ENCODE data around the gene MZB1. TPM values are rescaled to one million over a fixed set of nuclear protein-coding genes. Genes with fewer than 3 reads are reported as not detected.

Gene MZB1
- polyA plus RNA-seq, 1 donor from 2014 or later: not detected

- no peak overlapping the region for H3K9ac ChIP-seq (ENCODE audit: low read length)
- H3K27ac ChIP-seq (ENCODE audit: low read length): no peak overlapping the region
- no peaks in the 10 kb centered on the region for H3F3A ChIP-seq (ENCODE audit: insufficient read depth, low read length, poor library complexity, severe bottlenecking)
- H3K9me2 ChIP-seq (ENCODE audit: insufficient read depth, low read length): no peaks in the 10 kb centered on the region
- H2AFZ ChIP-seq (ENCODE audit: low read depth, low read length): no peak overlapping the region
- no peak overlapping the region for H3K4me2 ChIP-seq (ENCODE audit: low read length)
- no peaks in the 10 kb centered on the region for H3K79me2 ChIP-seq (replicated peaks; ENCODE audit: insufficient read depth, low read length)
- peaks cover under 1% of the 10 kb centered on the region for H3K36me3 ChIP-seq (ENCODE audit: insufficient read depth, low read length)
- H3K4me3 ChIP-seq (ENCODE audit: low read length): no peak overlapping the region
- no peak for TF ChIP-seq CTCF (IDR thresholded peaks at IDR 0.05; ENCODE audit: poor library complexity, severe bottlenecking)
- no peak for TF ChIP-seq MXI1 (conservative IDR thresholded peaks at IDR 0.05; ENCODE audit: poor library complexity, severe bottlenecking)
- TF ChIP-seq RAD21 (conservative IDR thresholded peaks at IDR 0.05): no peak
- no peak for TF ChIP-seq SMC3 (conservative IDR thresholded peaks at IDR 0.05; ENCODE audit: poor library complexity)
- TF ChIP-seq TAF1 (IDR thresholded peaks at IDR 0.05; ENCODE audit: low read depth): no peak
- TF ChIP-seq EP300 (conservative IDR thresholded peaks at IDR 0.05; ENCODE audit: poor library complexity, severe bottlenecking): no peak
- no peaks in the 10 kb centered on the region for H4K20me1 ChIP-seq (ENCODE audit: insufficient read depth)
- H3K9me3 ChIP-seq (ENCODE audit: low read length): no peaks in the 10 kb centered on the region
- H3K27me3 ChIP-seq (ENCODE audit: insufficient read depth, low read depth, low read length): no peaks in the 10 kb centered on the region
These were observed 12.5 kb downstream of the MZB1 start for GRCh38 chr5:139377226-139377625.

GRCh38 chr5:139376364-139376763, 13.3 kb downstream of the MZB1 start:
- no peak overlapping the region for H3K4me2 ChIP-seq (ENCODE audit: low read length)
- no peak overlapping the region for H2AFZ ChIP-seq (ENCODE audit: low read depth, low read length)
- peaks cover 4% of the 10 kb centered on the region for H3K36me3 ChIP-seq (ENCODE audit: insufficient read depth, low read length)
- H3K9me3 ChIP-seq (ENCODE audit: low read length): no peaks in the 10 kb centered on the region
- H3K9me2 ChIP-seq (ENCODE audit: insufficient read depth, low read length): no peaks in the 10 kb centered on the region
- no peaks in the 10 kb centered on the region for H3K79me2 ChIP-seq (replicated peaks; ENCODE audit: insufficient read depth, low read length)
- H3K27me3 ChIP-seq (ENCODE audit: insufficient read depth, low read depth, low read length): no peaks in the 10 kb centered on the region
- H3K9ac ChIP-seq (ENCODE audit: low read length): no peak overlapping the region
- TF ChIP-seq MXI1 (conservative IDR thresholded peaks at IDR 0.05; ENCODE audit: poor library complexity, severe bottlenecking) (no peak), RAD21 (conservative IDR thresholded peaks at IDR 0.05) (no peak), TAF1 (IDR thresholded peaks at IDR 0.05; ENCODE audit: low read depth) (no peak)
- H4K20me1 ChIP-seq (ENCODE audit: insufficient read depth): no peaks in the 10 kb centered on the region
- H3K4me3 ChIP-seq (ENCODE audit: low read length): no peak overlapping the region
- H3K27ac ChIP-seq (ENCODE audit: low read length): no peak overlapping the region
- no peaks in the 10 kb centered on the region for H3F3A ChIP-seq (ENCODE audit: insufficient read depth, low read length, poor library complexity, severe bottlenecking)

- Histone ChIP-seq H3K9me3 (ENCODE audit: low read length) (no peaks in the 10 kb centered on the region), H3F3A (ENCODE audit: insufficient read depth, low read length, poor library complexity, severe bottlenecking) (no peaks in the 10 kb centered on the region), H3K79me2 (replicated peaks; ENCODE audit: insufficient read depth, low read length) (no peaks in the 10 kb centered on the region), H3K9me2 (ENCODE audit: insufficient read depth, low read length) (no peaks in the 10 kb centered on the region), H3K9ac (ENCODE audit: low read length) (no peak overlapping the region), H3K36me3 (ENCODE audit: insufficient read depth, low read length) (peaks cover 4% of the 10 kb centered on the region), H3K4me2 (ENCODE audit: low read length) (no peak overlapping the region), H3K27ac (ENCODE audit: low read length) (no peak overlapping the region), H2AFZ (ENCODE audit: low read depth, low read length) (no peak overlapping the region), H3K4me3 (ENCODE audit: low read length) (no peak overlapping the region), H3K27me3 (ENCODE audit: insufficient read depth, low read depth, low read length) (no peaks in the 10 kb centered on the region), H4K20me1 (ENCODE audit: insufficient read depth) (no peaks in the 10 kb centered on the region)
- TF ChIP-seq POLR2AphosphoS5 (IDR thresholded peaks at IDR 0.05) (peak; percentile 18), RAD21 (conservative IDR thresholded peaks at IDR 0.05) (no peak)
These were observed 14.8 kb downstream of the MZB1 start for GRCh38 chr5:139374909-139375308.

Data from neural cell (in vitro differentiated cells).